GM12874 (cell line): ENCODE measurements around the gene BRAF.

Experiments
- TF ChIP-seq, protein P1 (sequence below): IDR thresholded peaks from 2 replicates; pipeline ENCODE4 v1.5.1; 2011; ENCODE audit warnings: low read depth, mild to moderate bottlenecking, control low read depth, low read length, moderate library complexity; ENCODE audit not compliant: insufficient read depth

The BRAF gene

DNA sequence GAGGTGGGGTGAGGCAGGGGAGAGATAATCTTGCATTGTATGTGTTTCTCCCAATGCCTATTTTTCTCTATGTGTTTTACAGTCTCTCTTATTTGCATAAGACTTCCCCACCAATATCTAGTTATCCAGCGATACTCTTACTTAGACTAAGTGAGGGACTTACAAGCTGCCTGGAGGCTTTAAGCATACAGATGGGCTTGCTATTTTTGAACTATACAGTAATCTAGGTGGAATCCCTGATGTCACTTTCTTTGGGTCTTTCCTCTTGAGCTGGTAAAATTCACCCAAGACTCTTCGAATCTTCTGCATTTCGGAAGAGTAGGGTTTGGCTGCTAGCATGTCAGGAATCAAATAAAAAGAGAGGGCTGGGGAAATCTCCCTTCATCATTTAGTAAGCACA, 151.6 kb downstream of the BRAF start:
- TF ChIP-seq, protein P1, sequence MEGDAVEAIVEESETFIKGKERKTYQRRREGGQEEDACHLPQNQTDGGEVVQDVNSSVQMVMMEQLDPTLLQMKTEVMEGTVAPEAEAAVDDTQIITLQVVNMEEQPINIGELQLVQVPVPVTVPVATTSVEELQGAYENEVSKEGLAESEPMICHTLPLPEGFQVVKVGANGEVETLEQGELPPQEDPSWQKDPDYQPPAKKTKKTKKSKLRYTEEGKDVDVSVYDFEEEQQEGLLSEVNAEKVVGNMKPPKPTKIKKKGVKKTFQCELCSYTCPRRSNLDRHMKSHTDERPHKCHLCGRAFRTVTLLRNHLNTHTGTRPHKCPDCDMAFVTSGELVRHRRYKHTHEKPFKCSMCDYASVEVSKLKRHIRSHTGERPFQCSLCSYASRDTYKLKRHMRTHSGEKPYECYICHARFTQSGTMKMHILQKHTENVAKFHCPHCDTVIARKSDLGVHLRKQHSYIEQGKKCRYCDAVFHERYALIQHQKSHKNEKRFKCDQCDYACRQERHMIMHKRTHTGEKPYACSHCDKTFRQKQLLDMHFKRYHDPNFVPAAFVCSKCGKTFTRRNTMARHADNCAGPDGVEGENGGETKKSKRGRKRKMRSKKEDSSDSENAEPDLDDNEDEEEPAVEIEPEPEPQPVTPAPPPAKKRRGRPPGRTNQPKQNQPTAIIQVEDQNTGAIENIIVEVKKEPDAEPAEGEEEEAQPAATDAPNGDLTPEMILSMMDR = no peak

DNA sequence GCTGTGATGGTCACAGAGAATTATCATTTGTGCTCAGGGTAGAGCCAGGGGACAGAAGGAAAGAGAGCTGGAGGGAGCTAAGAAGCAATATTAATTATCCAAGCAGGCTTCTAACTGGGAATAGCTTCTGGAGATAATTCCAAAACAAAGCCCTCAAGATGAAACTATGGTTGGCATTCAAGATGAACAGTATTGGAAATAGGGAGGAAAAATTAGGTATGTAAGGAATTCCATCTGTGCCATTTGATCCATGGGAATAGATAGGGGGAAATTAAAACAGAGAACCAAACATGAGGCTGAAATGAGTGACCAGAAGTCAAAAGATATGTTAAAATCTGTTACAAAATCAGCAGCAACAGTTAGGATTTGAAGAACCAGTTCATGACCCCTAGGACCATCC, 152.9 kb downstream of the BRAF start:
- TF ChIP-seq, protein P1 = no peak

GRCh38 chr7:140769852-140770251, 154.9 kb downstream of the BRAF start:
- TF ChIP-seq, protein P1 = no peak

- TF ChIP-seq, protein P1 = no peak
These were observed 157.3 kb downstream of the BRAF start for GRCh38 chr7:140767418-140767817.

GRCh38 chr7:140754506-140754905, 170.2 kb downstream of the BRAF start:
- TF ChIP-seq, protein P1 = no peak

DNA sequence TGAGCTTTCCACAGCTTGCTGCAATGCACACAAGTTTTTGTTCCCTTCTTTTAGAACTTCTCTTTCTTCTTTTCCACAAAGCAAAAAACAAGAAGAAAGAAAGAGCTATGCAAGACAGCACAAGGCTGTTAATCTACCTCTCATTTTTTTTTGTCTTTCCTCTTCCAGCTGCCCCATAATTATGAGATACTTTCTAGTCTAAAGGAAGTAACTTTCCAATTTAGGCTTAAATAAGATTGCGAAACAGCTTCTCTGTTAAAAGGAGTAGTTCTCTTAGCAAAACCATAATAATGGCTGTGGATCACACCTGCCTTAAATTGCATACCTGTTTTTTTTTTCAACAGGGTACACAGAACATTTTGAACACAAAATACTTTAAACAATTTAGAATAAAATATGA, 172.2 kb downstream of the BRAF start:
- TF ChIP-seq, protein P1 = no peak

- TF ChIP-seq, protein P1 = no peak
These were observed 178.0 kb downstream of the BRAF start for GRCh38 chr7:140746751-140747150.

DNA sequence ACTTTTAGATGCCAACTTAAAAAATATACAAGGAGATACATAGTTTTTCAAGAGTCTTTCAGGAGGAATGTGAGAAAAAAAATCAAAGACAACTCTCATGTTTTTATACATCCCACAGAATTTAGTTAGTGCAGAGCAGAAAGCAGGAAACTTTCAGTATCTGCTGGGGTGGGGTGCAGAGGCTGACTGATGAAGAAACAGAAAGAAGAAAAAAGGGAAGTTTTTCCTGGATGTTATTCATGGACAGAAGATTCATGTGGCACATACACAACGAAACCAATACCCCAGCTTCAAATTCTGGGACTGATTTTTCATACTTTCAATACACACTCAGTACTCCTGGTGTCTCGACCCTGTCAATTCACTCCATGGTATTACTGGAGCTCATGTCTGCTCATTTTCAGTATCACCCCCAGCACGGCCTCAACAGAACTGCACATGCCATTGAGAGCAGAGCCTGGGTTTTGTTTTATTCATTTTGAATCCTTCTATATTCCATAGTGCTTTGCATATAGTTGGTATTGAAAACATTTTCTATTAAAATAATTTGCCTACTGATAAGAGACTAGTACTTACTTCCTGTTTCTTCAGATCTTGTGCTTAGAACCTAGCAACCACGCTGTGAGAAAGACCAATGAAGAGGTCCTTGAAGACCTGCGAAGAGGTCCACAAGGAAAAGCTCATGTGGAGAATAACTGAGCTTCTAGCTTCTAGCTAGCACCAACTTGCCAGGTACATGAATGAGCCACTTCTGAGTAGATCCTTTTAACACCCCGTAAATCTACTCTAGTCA, 179.3 kb downstream of the BRAF start:
- TF ChIP-seq, protein P1 = no peak
